ENCODE data around the gene BRD2.

Gene BRD2

DNA sequence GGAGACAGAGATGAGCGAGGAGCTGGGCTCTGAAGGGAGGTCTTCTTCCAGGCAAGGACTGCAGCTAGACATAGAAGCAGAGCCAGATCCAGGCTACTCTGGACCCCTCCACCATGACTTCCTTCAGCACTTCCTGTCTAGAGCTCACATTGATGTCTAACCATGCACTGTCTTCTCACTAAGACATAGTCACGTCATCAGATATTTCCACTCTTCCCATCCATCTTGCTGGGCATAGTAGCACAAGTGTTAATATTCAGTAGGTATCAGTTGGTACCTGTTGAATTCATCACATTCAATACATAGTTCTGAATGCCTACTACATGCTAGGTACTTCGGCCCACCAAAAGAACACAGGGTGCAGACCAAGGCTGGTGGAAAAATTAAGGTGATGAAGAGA is 18.4 kb upstream of the BRD2 start:
- no peak for DNase-seq

DNA sequence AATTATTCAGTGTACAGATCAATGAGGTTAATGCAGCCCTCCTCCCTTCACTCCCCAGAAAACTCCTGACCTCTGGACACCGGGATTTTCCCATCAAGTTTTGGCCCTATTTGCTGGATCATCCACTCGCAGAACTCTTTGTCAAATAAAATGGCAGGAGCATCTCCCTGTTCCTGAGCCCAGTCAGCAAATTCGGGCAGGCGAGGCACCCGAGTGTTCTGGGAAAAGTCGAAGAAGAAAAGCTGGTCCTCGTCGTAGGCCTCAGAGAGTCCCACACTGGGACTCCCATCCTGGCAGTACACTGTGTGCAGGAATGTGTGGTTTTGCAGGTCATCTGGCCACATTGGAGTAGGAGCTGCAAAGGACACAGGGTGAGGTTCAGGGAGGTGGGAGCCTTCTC is 17.9 kb upstream of the BRD2 start:
- DNase-seq, result no peak

DNA sequence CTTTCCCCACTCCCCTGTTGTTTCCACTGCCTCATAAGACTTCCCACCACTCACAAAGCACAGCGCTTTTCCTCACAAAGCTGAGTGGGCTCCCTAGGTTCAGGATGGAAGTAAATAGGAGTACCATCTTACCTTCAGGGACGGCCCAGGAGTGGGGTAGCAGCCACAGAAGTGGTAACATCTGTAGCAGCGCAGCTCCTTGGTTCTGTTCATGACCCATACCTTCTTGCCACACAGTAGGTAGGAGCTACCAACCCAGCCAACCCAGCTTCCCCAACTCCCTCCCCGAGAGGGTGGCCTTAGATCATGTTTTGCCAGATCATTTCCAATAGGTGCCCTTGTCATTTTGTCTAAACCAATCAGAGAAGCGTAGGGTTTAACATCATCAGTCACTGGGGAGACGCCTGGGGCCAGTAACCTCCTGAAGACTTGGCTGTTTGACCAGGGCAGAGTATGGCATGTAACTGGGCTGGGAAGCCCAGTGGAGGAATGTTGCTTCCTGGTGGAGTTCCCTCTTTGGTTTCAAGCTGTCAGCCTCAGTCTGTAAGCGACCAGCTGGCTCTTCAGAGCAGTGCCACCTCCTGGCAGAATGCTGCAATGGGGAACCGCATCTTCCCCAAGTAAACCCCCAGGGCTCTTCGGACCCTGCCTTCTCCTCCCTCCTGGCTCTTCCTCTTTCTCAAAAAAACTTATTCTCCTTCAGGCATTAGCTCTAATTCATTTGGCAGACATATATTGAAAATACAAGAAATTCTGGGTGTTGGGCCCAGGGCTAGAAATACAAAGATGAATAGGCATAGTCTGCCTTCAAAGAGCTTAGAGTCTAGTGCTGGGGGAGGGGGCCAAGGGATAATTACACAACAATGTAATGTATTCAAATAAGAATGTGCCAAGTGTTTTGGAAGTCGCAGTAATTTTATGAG is 15.3 kb upstream of the BRD2 start, which contains the start of gene HLA-DMA:
TSS of gene HLA-DMA (minus strand) at position 281 of the 923 bp plus-strand sequence. CDS start at position 220, 61 bp downstream.
- DNase-seq, result peak; percentile 90

DNA sequence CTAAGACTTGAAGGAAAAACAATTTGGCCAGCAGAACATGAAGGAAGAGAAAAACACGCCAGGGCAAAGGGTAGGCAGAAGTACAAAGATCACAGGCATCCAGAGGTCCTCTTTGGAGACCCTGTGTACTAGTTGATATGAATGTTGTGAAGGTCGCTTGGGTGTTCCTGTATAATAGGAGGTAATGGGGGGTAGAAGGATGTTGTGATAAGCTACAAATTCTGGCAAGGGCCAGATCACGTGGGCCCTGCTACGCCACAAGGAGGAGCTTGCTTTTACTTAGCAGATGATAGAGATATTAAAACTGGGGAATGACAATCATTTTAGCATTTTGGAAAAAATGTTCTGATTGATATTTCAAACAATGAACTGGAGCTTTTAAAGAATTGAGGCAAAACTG is 14.6 kb upstream of the BRD2 start:
- DNase-seq, result no peak

DNA sequence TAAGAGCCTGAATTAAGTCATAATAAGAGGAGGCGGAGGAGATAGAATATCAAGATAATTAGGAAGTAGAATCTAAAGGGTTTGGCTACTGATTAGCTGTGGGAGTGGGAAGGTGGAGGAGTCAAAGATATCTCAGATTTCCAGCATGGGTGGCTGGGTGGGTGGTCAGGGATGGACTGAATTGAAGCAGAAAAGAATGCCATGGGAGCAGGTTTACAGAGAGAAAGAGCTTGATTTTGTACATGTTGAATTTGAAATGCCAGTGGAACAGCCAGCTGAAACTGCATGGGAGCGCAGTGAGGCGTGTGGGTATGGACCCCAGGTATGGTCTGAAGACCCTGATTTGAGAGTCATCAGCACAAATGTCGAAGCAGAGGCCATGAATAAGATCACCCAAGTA is 14.1 kb upstream of the BRD2 start:
- no peak for DNase-seq

DNA sequence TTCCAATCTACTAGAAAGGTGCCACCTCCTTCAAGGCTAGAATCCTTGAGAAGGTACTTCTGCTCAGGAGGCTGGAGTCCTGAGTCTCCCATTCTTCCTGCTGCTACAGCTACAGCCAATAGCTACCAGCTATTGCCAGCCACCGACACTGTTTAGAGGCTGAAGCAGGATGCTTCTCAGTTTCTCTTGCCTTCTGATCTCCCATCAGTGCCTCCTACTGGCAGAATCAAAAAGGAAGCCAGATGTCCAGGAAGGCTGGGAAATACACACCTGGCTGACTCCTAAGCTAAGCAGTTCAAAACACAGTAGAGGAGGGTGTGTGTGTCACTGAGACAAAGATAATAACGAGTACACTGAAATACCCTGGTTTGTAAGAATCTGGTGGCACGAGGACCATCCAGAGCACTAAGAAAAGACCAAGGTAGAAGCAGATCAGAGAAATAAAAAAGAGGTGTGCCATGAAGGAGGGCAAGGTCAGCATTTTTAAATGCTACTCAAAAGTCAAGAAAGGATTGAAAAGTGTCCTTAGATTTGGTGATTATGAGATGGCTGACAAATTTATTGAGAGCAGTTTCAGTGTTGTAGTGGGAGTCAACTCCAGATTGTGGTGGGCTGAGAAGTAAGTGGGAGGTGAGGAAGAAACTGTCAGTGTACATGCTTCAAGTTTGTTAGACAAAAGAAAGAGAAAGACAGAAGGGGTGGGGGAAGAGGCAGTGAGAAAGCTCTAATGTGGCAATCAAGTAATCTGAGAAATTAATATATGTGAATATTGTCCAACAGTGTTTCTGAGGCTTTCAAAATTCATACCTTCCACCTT is 13.2 kb upstream of the BRD2 start:
- no peak for DNase-seq

DNA sequence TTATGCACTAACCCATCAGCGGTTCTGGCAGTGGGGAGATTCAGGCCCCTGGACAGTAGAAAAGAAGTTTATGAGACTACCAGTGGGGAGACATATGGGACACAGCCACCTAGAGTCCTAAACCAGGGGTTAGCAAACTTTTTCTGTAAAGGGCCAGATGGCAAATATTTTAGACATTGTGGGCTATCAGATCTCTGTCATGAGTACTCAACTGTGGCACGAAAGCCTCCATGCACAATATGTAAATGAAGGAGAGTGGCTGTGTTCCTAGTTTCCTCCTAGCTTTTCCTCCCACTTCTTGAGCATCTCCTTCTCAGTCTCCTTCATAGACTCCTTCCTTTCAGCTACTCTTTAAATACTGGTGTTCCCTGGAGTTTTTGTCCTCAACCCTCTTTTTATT is 12.2 kb upstream of the BRD2 start:
- no peak for DNase-seq

DNA sequence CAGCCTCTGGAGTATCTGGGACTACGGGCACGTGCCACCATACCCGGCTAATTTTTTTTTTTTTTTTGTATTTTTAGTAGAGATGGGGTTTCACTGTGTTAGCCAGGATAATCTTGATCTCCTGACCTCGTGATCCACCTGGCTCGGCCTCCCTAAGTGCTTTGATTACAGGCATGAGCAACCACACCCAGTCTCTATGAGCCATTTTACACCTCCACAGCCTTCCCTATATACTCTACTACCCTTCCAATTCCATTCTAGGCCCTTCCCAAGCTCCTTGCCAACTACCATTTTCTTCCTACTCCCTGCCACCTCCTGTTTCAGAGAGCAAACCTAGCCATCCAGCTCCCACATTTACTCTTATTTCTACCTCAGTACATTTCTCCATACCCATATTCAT is 7.8 kb upstream of the BRD2 start:
- no peak for DNase-seq

DNA sequence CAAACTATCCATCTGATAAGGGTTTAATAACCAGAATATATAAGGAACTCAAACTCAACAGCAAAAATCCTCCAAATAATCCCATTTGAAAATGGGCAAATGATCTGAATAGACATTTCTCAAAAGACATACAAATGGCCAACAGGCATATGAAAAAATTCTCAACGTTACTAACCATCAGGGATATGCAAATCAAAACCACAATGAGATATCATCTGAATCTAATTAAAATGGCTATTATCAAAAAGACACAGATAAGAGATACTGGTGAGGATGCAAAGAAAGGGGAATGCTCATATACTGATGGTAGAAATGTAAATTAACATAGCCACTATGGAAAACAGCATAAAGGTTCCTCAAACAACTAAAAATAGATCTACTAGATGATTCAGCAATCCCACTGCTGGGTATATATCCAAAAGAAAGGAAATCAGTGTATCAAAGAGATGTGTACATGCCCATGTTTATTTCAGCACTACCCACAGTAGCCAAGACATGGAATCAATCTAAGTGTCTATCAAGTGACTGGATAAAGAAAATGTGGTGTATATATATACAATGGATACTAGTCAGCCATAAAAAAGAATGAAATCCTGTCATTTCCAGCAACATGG is 6.1 kb upstream of the BRD2 start:
- DNase-seq, result no peak

DNA sequence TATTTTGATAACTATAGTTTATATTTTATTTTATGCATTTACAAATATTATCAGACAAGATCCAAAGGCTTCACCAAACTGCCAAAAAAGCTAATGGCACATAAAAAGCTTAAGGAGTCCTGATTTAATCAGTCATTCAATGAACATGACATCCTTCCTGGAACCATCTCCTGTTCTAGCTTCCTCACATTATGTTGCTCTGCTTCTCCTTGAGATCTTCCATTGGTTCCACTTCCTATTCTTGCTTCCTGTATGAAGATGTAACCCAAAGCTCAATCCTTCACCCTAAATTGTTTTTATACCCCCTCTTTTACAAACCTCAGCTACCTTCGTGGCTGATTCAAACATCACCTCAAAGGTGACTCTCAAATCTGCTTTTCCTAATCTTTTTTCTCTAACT is 4.5 kb upstream of the BRD2 start:
- no peak for DNase-seq

DNA sequence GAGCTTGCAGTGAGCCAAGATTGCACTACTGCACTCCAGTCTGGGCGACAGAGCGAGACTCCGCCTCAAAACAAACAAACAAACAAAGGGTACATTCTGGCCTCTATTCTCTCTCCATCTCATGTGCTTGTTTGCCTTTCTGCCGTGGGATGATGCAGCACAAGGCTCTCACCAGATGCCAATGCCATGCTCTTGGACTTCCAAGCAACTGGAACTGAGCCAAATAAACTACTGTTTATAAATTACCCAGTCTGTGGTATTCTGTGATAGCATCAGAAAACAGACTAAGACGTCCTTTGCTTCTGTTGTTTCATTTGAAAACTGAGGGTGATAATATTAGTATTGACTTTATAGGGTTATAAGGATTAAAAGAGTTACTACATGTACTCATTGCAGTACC is 3.6 kb upstream of the BRD2 start:
- DNase-seq, result no peak

DNA sequence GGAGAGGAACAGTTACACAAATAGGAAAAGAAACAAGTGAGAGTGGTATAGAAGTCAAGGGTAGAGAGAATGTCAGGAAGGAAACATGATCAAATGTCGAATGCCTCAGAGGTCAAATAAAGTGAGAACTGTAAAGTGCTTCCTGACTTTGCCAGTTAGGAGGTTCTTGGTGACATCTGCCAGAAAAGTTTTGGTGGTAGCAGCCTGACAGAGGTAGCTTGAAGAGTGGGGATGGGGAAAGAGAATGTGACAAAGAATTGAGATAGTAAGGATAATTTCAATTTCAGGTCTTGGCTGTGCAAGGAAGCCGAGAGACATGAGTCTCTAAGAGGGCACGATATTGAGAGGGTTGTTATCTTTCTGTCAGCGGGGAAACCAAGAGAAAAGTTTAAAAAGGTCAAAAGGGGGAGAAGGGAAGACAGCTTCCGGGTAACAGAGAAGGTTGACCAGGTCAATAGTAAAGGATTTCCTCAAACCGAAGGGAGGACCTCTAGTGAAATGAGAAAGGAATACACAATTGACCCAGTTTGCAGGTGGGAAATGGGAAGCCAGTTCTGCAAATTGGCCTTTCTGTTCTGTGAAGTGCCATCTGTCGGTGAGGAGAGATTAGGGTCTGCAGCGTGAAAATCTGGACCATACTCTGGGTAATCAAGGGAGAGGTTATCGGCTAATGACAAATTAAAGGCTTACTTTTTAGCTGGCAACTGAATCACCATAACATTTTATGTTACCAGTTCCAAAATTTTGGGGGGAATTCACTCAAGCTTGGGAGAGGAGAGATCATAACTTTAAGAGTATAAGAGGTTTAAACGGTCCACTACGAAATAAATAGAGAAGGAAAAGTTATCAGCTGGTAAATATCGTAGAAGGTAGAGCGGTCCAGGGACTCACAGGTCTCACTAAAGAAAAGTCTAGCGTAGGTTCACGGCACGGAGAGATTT is 973 bp upstream of the BRD2 start:
- peak; percentile 61 for DNase-seq

DNA sequence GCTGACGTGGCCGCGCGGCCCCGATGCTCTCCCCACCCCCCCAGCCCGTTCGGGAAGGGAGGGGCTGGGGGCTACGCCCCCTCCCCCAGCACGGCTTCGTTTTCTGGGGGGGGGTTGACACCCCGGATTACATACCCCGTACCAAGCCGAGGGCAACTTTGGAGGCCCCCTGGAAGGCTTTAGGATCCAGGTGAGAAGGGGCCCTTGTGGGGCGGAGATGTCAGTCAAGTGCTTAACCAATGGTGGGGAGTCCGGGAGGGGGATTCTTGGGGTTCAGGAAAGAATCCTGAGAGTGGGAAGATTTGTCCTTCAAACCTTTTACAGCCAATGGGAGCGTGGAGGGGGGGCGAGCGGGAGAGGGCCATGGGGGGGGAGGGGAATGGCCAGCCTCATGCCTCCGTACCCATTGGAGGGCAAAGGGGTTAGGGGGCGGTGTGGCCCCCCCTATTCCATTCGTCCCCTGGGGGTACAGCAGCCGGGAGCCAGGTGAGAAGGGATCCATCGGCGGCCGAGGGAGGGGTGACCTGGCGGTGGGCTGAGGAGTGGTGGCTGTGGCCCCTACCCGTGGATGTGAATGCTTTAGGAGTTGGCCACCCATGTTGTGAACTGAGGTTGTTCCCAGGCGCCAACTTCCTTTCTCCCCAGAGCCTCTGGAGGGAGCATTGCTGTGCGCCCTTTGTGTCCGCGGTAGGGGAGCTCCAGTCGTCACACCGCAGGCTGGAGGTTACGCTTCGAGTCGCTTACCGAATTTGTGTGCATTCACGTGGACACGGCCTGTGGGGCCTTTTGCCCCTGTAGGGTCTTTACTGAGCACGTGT is 682 bp downstream of the BRD2 start:
- DNase-seq, result peak; percentile 85

DNA sequence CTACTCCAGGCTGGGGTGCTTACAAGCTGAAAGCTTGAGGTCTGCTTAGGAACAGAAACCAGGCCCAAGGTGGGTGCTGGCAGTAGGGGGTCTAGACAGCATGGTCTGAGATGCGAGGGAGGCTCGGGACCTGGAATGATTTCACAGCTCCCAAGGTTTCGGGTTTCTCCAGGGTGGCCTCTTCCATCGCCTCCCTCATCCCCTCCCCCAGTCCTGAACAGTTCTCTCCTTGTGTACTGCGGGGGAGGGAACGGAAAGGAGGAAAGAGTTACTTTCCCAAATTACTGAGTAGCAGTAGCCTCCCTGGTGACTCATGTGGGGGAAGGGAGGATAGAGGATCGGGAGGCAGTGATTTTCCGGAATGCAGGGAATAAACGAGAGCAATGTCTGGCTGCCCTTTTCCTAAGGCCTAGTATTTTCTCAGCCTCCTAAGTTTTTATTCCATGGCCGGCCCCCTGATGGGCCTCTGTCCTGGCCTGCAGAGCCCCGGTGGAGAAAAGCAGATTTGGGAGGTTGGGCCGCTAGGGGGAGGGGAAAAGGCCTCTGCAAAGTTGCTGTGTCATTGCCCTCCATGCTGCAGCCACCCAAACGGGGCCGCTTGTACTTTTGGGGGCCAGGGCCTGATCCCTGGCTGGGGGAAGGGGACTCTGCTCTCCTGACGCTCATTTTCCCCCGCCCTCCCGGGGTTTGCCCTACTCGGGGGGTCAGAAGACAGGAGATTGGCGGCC is 1.5 kb downstream of the BRD2 start:
- DNase-seq, result peak; percentile 100

DNA sequence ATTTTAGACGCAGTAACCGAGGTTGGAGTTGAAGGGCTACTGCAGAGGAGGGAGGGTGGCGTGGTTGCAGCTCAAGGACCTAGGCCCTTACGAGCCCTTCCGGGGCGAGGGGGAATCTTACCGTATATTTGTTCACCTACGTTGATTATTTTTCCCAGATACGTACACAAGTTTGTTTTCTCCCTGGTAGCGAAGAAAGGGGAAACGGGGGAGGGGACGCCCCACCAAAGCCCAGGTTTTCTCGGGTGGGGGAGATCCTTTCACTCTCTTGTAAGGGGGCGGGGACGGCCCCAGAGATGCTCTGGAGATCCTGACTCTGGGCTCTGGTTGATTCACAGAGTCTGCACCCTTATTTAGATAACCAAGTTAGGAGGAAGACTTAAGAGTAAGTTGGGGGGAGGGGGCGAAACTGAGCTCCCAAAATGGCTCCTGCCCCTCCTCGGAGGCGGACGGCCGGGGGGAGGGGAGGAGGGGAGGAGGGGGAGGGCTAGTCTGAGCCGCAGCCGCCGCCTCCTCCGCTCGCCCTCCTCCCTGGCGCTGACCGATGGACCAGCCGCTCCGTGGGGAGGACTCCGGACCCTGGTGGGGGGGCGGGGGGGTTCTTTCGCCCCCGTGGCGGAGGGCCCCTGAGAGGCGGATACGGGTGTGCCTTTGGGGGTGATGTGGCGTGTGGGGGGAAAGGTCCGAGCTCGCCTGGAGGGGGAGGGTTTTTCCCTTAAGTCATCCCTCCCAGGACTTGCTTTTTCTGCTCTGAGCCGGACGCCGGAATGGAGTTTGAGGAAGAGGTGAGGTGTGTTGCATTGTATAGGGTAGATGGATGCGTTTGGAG is 2.2 kb downstream of the BRD2 start:
- DNase-seq, result peak; percentile 96

DNA sequence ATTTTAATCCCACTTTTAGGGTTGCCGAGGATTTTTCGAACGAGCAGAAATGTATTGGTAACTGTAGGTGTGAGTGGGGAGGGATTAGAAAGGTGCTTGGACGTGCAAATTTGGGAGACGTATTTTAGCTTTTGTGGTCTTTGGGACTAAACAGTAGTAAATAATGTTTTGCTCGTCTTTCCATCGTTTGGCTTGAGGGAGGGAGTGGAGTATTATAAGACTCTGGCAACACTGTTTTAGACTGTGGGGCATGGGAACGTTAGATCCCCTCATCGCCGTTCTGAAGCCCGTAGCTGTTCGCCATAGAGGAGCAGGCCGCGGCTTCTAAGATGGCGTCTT is 2.8 kb downstream of the BRD2 start:
- DNase-seq, result no peak

DNA sequence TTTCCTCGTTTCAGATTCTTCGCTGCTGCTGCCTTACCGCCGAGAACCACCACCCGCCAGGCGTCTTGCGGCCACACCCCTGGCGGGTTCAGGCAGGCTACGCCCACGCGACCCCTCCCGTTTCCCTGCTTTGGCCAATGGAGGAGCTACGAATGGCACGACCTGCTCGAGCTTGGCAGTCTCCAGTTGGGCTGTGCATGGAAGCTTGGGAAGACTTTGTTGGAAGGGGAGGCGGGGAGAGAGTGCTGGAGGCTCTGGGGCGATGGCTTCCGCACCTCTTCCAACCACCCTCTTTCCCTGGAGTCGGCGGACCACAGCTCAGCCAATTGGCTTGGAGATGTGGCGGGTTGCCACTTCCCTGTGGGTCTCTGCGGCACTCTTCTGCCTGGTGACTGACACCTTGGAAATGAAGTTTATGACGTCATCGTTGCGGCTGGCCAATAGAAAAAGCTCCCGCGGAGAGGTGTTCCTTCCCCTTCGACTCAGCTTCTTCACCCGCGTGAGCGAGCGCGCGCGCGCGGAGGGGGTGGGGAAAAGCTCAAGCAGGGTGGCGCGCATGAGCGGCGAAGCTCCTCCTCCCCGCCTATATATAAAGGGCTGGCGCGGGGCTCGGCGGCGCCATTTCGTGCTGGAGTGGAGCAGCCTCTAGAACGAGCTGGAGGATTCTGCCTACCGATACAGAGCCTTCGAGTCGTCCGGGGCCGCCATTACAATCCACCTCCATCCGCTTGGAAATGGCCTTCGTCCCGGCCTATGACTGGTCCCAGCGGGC is 3.4 kb downstream of the BRD2 start:
- DNase-seq, result peak; percentile 100

DNA sequence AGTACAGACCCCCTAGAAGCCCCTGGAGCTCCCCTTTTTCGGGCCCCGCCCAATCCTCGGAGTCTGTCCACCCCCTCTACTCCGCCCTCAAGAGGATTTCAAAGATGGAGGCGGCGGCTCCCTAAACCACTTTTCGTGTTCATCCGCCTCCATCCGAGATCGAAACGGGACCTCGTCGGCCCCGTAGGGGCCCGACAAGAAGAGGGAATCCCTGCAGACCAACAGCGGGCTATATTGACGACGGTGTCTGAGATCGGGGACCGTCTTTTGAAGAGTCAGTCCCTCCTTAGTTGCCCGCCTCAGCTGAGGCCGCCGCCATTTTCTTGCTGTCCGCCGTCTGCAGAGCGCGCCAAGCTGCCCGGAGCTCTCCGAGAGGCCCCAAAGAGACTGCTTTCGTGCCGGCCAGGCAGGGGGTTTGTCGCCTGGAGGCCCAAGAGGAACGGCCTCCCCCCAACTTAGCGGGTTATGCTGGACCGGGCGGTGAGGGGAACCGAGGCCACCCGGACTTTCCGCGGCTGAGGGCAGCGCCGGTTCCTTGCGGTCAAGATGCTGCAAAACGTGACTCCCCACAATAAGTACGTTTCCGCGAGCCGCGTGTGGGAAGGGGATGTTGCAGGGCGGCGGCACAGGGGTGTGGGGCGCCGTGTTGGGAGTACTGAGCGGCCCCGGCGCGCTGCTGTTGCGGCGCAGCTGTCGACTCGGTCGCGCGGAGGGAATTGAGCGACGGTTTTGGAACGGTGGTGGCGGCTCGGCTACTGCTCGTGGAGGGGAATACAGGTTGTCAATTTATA is 4.2 kb downstream of the BRD2 start:
- no peak for DNase-seq
